IgD-negative memory B cell (primary cell): ENCODE measurements around the gene RIIAD1. TPM values are rescaled to one million over a fixed set of nuclear protein-coding genes. Genes with fewer than 3 reads are reported as not detected.
"Not testable (repeated sequence)": the region's sequence is repeated elsewhere in the genome, so short reads cannot be mapped to it uniquely, and the experiment has no call there.

Experiments used
- H3K27ac Mint-ChIP-seq, 3 donors: one replicate each; pipeline ENCODE4 v1.8.0; 2020 to 2022; ENCODE audit warnings: mild to moderate bottlenecking in 3 of 3, mixed read lengths in 3 of 3, moderate library complexity in 1 of 3
- H3K27me3 Mint-ChIP-seq: one replicate; pipeline ENCODE4 v1.8.0; 2021; ENCODE audit warnings: mixed read lengths
- H3K36me3 Mint-ChIP-seq: one replicate; pipeline ENCODE4 v1.8.0; 2020; ENCODE audit warnings: mild to moderate bottlenecking, mixed read lengths
- H3K4me1 Mint-ChIP-seq, 3 donors: one replicate each; pipeline ENCODE4 v1.8.0; 2020 to 2022; ENCODE audit warnings: mixed read lengths in 3 of 3, mild to moderate bottlenecking in 1 of 3
- H3K4me3 Mint-ChIP-seq, 4 donors: one replicate each; pipeline ENCODE4 v1.8.0; 2020 to 2022; ENCODE audit warnings: mild to moderate bottlenecking in 4 of 4, mixed read lengths in 4 of 4, moderate library complexity in 3 of 4
- H3K9me3 Mint-ChIP-seq, 3 donors: one replicate each; pipeline ENCODE4 v1.8.0; 2020 to 2021; ENCODE audit warnings: mixed read lengths in 3 of 3, mild to moderate bottlenecking in 1 of 3
- polyA plus RNA-seq: library from polyadenylated mRNA; unstranded; fragments of 300-500 nt; fragmentation: Illumina TruSeq; gene quantifications from one replicate; pipeline ENCODE4 v1.2.3, GENCODE V29; 2021

Gene RIIAD1
- polyA plus RNA-seq, 1 donor from 2014 or later: not detected

DNA sequence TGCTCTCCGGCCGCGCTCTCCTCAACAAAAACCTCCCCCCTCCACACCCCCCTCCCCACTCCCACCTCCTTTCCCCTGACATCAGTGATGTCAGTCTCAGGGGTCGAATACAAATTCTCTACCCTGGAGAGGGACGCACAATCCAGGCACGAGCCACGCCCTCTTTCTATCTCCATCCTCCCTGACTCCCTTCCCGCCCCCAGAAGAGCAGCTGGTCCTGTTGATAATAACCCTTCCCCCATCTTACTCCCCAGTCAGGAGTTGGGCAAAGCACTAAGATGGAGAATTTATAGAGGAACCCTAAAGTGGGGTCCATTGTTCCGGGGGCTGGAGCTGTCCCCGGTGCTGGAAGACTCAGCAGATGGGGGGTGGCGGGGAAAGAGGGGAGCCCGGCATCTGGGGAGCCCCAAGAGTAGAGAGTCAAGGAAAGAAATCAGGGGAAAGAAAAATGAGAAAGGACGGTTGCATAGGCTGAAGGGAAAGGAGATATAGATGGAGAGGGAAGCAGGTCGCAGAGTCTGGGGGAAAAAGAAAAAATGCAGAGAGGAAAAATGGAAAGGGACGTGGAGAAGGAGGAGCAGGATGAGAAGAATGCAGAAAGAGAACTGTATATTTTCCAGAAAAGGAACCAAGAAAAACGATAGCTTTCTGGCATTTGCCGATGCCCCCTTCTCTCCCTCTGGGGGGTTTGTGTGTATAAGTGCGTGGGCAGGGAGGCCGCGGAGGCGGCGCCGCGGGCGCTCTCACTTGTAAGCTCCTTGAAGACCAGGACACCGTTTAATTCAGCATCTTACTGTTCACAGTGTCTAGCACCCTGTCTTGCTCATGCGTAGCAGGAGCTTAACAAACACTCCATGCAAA is 4.3 kb upstream of the RIIAD1 start, which contains the start of gene CELF3:
TSS of gene CELF3 (minus strand) at position 33 of the 861 bp plus-strand sequence. CDS start 783 bp downstream, outside the sequence.
- peak within 1 kb of the TSS in 2 of 4 donors; percentile 44 to 69 for H3K4me3 Mint-ChIP-seq
- H3K9me3 Mint-ChIP-seq: no peaks in the 10 kb centered on the region
- peak within 1 kb of the TSS in 1 of 3 donors; percentile 26 for H3K27ac Mint-ChIP-seq
- H3K36me3 Mint-ChIP-seq: no peaks in the 10 kb centered on the region
- H3K4me1 Mint-ChIP-seq: peaks cover 11 to 19% (median 12%) of the 10 kb centered on the region in 3 donors
- H3K27me3 Mint-ChIP-seq: peaks cover 31% of the 10 kb centered on the region

DNA sequence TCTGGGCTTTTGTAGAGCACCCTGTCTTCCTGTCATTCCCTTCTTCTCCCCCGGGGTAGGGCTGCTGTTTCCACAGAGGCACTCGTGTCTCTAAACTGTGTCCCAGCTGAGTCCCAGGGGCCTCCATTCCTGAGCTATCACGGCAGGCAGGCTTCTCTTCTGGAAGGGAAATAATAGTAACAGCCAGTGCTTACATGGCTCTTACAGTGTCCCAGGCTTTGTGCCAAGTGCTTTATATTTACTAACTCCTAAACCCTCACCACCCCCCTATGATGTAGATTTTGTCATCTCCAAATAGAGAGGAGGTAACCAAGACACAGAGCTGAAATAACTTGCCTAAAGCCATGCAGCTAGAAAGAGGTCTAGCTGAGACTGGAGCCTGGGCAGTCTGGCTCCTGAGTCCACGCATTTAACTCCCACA is 3.3 kb upstream of the RIIAD1 start:
- Mint-ChIP-seq H3K27ac (no peak overlapping the region), H3K9me3 (no peaks in the 10 kb centered on the region), H3K27me3 (peaks cover 31% of the 10 kb centered on the region), H3K4me3 (no peak overlapping the region), H3K36me3 (no peaks in the 10 kb centered on the region), H3K4me1 (peaks cover 11 to 19% (median 12%) of the 10 kb centered on the region in 3 donors)

DNA sequence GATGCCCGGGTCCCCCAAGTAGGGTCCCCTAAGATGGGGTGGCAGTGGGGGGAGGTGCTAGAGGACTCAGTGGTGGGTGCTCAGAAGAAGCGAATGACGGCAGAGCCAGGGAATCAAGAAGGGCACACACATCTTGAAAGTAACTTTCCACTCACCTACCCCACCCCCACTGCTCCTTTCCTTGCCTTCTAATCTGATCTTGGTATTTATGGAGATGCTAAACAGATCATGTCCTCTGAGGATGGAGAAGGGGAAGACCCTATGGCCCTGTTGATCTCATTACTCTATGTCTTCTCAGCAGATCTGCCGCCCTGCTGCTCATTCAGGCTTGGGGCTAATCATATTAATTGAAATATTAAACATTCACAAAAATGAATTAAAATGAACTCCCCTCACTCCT is 2.7 kb upstream of the RIIAD1 start:
- H3K27ac Mint-ChIP-seq: no peak overlapping the region
- H3K4me1 Mint-ChIP-seq: peaks cover 11 to 19% (median 12%) of the 10 kb centered on the region in 3 donors
- H3K27me3 Mint-ChIP-seq: peaks cover 33% of the 10 kb centered on the region
- H3K9me3 Mint-ChIP-seq: no peaks in the 10 kb centered on the region
- no peak overlapping the region for H3K4me3 Mint-ChIP-seq
- H3K36me3 Mint-ChIP-seq: no peaks in the 10 kb centered on the region

DNA sequence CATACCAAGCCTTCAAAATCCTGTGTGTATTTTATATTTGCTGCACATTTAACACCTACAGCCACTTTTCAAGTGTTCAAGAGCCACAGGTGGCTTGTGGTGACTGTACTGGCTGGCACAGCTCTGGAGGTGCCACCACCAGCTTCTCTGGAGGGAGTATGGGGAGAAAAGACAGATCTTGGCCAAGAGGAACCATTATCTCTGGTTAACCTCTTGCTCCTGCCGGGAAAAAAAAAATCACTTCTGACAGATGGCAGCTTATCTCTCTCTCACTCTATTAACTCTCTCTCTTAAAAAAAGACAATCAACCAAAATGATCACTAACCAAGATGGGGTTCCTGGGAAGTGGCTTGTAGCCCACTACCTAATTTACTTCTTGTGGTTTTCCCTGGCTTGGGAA is 1.2 kb upstream of the RIIAD1 start:
- Mint-ChIP-seq H3K27me3 (peaks cover 40% of the 10 kb centered on the region), H3K27ac (peak overlapping the region in 1 of 3 donors; percentile 3), H3K9me3 (no peaks in the 10 kb centered on the region), H3K4me3 (peak overlapping the region in 2 of 4 donors; percentile 63 to 78), H3K36me3 (no peaks in the 10 kb centered on the region), H3K4me1 (peaks cover 11 to 19% (median 12%) of the 10 kb centered on the region in 3 donors)

DNA sequence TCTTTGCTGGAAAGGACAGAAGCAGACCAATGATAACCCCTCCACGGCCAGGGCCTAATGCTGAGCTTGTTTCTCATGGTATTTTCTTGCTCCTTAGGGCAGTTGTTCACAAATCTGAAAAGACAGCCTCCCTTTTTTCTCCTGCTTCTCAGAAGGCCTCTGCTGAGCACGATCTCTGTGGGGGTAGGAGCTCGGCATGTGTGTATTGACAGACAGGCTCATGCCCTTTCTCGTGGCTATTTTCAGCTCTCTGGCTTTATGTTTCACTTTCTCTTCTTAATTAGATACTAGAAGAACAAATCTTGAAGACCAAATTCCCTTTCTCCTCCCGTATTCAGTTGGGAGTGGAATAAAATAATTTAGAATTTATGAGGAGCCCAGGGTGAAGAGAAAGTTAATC is 768 bp upstream of the RIIAD1 start:
- peaks cover 11 to 19% (median 12%) of the 10 kb centered on the region in 3 donors for H3K4me1 Mint-ChIP-seq
- H3K9me3 Mint-ChIP-seq: no peaks in the 10 kb centered on the region
- peak overlapping the region in 2 of 3 donors; percentile 3 to 20 for H3K27ac Mint-ChIP-seq
- H3K36me3 Mint-ChIP-seq: peaks cover under 1% of the 10 kb centered on the region
- peaks cover 38% of the 10 kb centered on the region for H3K27me3 Mint-ChIP-seq
- H3K4me3 Mint-ChIP-seq: peak overlapping the region; percentile 63 to 93 (median 85)

DNA sequence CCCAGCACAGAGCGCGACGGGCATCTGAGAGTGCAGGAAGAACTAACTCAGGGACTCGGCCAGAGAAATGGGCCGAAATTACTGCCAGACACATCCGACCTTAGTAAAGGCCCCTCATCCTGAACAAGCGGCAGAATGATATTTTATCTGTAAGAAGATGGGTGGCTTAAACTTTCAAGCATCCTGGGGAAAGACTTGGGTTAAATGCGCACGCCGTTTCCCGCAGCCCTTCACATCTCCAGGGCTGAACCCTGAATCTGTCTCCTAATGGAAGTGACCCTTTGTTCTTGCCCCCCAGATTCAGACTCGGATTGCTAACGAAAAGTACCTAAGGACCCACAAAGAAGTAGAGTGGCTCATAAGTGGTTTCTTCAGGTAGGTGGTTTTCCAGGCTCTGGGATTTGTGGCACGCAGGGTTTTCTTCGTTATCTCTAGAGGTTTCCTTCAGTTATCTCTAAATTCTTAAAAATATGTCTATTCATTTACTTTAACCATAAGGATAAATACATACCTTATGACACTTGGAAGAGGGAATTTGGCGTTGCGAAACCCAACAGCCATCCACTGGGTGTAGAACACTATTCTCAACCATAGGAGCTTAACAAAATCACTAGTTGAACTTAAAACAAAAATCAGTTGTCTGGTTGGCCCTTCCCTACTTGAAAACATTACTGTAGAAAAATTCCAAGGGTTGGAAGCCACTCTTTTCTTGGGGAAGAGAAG is 627 bp downstream of the RIIAD1 start:
- H3K4me1 Mint-ChIP-seq: peaks cover 8 to 17% (median 12%) of the 10 kb centered on the region in 3 donors
- no peak overlapping the region for H3K27ac Mint-ChIP-seq
- peaks cover 0 to 1% (median 0%) of the 10 kb centered on the region in 3 donors for H3K9me3 Mint-ChIP-seq
- H3K27me3 Mint-ChIP-seq: peaks cover 37% of the 10 kb centered on the region
- peaks cover 2% of the 10 kb centered on the region for H3K36me3 Mint-ChIP-seq
- peak overlapping the region; percentile 63 to 93 (median 78) for H3K4me3 Mint-ChIP-seq

DNA sequence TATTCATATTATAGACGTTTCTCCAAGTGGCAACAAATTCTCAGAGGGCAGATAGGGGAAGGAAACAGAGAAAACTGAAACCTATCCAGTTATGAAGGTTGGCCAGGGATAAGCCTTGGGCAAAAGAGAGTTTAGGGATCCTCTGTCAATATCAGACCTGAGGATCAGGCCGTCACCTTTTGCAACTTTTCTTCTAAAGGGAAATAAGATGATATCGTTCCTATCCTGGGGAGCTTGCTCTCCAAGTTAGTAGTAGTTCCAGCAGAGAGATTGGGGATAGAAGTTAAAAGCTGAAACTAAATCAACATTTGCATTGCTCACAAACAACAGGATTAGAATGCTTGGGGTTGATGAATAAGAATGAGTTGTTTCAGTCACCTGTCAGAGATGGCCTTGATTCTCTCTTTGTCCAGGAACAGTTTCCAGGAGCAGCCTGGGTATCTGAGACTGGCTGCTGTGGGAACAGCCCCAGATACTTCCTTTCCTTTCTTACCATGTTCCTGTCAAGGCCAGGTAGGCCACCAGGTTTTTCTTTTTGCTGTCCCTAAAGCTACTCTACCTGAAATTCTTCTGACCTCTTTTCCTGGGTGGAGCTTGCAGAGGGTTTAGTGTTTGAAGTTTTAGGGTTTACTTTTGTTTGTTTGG is 2.5 kb downstream of the RIIAD1 start:
- Mint-ChIP-seq H3K4me1 (peaks cover 6 to 15% (median 7%) of the 10 kb centered on the region in 3 donors), H3K27ac (no peak overlapping the region), H3K36me3 (peaks cover 2% of the 10 kb centered on the region), H3K4me3 (peak overlapping the region in 2 of 4 donors; percentile 8 to 19), H3K27me3 (peaks cover 33% of the 10 kb centered on the region), H3K9me3 (peaks cover 0 to 1% (median 0%) of the 10 kb centered on the region in 3 donors)

DNA sequence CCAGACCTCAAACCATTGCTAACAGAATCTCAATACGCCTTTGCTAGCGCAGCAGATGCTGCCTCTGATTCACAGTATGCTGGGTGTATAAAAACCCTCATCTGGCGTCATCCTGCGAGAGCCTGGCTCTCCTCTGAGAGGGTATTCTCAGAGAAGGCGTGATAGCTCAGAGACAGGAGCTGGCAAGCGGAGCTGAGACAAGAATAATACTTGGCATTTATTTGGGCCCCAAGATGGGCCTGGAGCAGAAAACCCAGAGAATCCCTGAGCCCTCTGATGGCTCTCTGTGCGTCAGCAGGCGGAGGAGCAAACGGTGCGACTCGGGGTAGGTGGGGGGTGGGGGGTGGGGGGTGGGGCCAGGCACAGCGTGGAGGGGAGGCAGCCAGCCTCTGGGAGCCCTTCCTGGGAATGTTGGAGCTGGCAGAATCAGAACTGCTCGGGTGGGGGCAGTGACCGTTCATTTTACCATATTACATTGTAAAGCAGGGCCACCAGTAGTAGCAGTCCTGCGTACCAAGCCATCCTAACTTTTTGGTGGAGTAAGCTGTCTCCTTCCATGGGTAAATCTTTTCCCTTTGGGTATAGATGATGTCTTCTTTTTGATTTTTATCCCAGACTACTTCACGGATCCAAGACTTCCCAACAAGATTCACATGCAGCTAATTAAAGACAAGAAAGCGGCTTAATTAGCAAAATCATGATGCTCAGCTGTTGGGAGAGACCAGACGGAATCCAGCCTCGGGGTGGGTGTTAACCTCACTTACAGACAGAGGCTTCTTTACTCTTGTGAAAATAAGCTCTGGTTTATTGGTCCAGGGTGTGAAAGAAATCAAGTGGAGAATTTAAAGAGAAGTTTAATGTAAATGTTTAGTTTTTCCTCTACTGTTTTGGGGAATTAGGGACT is 7.1 kb downstream of the RIIAD1 start:
- Mint-ChIP-seq H3K4me3 (no peak overlapping the region), H3K4me1 (no peaks in the 10 kb centered on the region), H3K27ac (peak overlapping the region in 1 of 3 donors; percentile 55), H3K27me3 (peaks cover 43% of the 10 kb centered on the region), H3K36me3 (peaks cover 2% of the 10 kb centered on the region), H3K9me3 (peaks cover 0 to 1% (median 0%) of the 10 kb centered on the region in 3 donors)

DNA sequence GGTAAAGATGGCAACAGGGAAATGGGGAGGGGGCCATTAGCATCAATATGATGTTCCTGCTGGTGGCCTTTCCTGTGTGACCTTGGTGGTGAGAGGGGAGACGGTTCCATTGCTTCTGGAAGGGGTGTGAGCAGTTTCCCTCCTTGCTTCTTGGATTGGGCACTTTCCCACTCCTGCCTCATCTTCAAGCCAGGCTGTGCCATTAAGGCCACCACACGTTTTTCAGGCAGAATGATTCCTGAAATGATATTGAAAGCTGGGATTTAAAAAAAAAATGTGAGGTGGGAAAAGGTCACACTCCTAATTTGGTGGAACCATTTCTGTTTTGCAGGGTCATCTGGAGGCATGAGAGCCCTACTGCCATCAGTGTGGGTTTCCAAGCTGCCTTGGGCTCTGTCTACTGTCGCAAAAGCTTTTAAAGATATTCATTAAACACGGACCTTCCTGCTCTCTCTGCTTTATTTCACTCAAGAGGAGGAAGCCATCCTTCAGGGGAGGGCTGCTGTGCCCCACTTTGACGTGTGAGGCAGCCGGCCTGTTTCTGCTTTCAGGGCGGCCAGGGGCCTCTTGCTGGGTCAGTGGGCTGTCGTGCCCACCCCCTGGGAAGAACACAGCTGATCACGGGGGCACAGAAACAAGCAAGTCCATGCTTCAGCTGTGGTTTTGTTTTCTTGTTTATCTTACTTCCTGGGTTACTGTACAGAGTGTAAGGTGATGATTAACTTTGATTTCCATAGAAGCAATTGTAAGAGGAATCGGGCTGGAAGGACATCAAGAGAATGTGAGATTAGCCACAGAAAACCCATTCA is 8.0 kb downstream of the RIIAD1 start:
- H3K27me3 Mint-ChIP-seq: peaks cover 37% of the 10 kb centered on the region
- peaks cover 2% of the 10 kb centered on the region for H3K36me3 Mint-ChIP-seq

DNA sequence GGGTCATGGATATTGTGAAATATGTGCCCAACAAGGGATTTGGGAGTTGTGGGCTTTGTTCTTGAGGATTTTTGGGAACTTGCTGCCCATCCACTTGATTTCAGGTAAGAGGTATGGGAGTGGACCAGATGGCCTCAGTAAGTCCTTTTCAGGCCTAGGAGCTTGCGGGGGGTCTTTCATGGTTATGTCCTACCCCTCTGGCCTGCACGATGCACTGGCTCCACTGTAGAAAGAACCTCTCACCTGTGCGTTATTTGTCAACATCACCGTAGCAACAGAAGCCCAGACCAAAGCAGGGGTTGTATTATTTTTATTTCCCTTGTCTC is 8.6 kb downstream of the RIIAD1 start:
- H3K27ac Mint-ChIP-seq: no peak overlapping the region

More for the DNA sequence above, 8.0 kb downstream of the RIIAD1 start:
- no peak overlapping the region for H3K4me3 Mint-ChIP-seq
- peaks cover 0 to 1% (median 0%) of the 10 kb centered on the region in 3 donors for H3K9me3 Mint-ChIP-seq
- no peak overlapping the region for H3K27ac Mint-ChIP-seq
- no peaks in the 10 kb centered on the region for H3K4me1 Mint-ChIP-seq

DNA sequence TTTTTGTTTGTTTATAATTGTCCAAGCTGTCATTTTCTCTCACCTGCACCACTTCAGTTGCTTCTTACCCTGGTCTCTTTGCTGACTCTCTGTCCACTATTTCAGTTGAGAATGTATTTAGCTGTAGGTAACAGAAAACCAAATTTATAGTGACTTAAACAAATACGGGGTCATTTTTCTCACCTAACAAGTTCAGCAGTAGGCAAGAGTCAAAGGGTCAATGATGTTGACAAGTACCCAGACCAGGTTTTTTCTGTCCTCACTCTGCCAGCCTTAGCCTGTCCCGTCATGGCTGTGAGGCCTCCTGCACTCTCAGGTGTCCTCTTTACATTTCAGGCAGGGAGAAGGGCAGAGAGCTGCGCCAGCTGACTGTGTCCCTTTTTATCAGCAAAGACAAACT is 11.8 kb downstream of the RIIAD1 start:
- Mint-ChIP-seq H3K9me3 (peaks cover 2 to 10% (median 5%) of the 10 kb centered on the region in 3 donors), H3K27me3 (peaks cover 25% of the 10 kb centered on the region), H3K36me3 (no peaks in the 10 kb centered on the region), H3K4me3 (no peak overlapping the region), H3K4me1 (peaks cover 0 to 3% (median 0%) of the 10 kb centered on the region in 3 donors), H3K27ac (no peak overlapping the region)

More for the DNA sequence above, 8.6 kb downstream of the RIIAD1 start:
- H3K36me3 Mint-ChIP-seq: peaks cover 2% of the 10 kb centered on the region
- peaks cover 0 to 1% (median 0%) of the 10 kb centered on the region in 3 donors for H3K4me1 Mint-ChIP-seq
- no peak overlapping the region for H3K4me3 Mint-ChIP-seq
- peaks cover 0 to 1% (median 0%) of the 10 kb centered on the region in 3 donors for H3K9me3 Mint-ChIP-seq
- H3K27me3 Mint-ChIP-seq: peaks cover 34% of the 10 kb centered on the region

DNA sequence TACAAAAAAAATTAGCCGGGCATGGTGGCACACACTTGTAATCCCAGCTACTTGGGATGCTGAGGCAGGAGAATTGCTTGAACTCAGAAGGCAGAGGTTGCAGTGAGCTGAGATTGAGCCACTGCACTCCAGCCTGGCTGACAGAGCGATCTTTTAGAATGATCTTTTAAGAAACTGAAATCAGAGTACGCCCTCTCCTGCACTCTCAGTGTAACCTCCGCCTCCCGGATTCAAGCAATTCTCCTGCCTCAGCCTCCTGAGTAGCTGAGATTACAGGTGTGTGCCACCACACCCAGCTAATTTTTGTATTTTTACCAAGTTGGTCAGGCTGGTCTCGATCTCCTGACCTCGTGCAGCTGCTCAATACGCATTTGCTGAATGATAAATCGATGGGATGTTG is 12.7 kb downstream of the RIIAD1 start:
- H3K4me3 Mint-ChIP-seq: not testable (repeated sequence)

DNA sequence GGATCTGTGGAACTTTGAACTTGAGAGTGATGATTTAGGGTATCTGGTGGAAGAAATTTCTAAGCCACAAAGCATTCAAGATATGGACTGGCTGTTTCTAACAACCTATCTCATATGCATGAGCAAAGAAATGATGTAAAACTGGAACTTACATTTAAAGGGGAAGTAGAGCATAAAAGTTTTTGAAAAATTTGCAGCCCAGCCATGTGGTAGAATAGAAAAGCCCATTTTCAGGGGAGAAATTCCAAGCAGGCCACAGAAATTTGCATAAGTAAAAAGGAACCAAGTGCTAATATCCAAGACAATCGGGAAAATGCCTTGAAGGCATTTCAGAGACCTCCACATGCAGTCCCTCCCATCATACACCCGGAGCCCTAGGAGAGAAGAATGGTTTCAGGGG is 15.7 kb downstream of the RIIAD1 start:
- Mint-ChIP-seq H3K4me1 (peaks cover 0 to 3% (median 0%) of the 10 kb centered on the region in 3 donors), H3K27me3 (peaks cover 11% of the 10 kb centered on the region), H3K27ac (no peak overlapping the region), H3K9me3 (peaks cover 5 to 14% (median 9%) of the 10 kb centered on the region in 3 donors), H3K36me3 (no peaks in the 10 kb centered on the region), H3K4me3 (no peak overlapping the region)

More for the DNA sequence above, 12.7 kb downstream of the RIIAD1 start:
- not testable (repeated sequence) for H3K4me1 Mint-ChIP-seq, H3K36me3 Mint-ChIP-seq
- H3K9me3 Mint-ChIP-seq: peaks cover 5 to 14% (median 9%) of the 10 kb centered on the region in 3 donors
- H3K27me3 Mint-ChIP-seq: peaks cover 20% of the 10 kb centered on the region
- H3K27ac Mint-ChIP-seq: peak overlapping the region in 1 of 3 donors; percentile 10
